Memory B cell (primary cell): ENCODE measurements around the gene ILRUN.
"Not testable (repeated sequence)": the region's sequence is repeated elsewhere in the genome, so short reads cannot be mapped to it uniquely, and the experiment has no call there.

ENCODE experiments used
- ATAC-seq: fragments of 150-1000 bp; cut with Tn5 transposase; 2 replicates; pipeline ENCODE4 v1.10.0; 2021; ENCODE audit warnings: low read depth, mild to moderate bottlenecking, moderate library complexity
- DNase-seq, 2 donors: peaks; one replicate each; pipeline ENCODE4 v3.0.0; 2022; ENCODE audit warnings: low spot score in 2 of 2
- H3K27ac Mint-ChIP-seq: one replicate; pipeline ENCODE4 v1.8.0; 2022; ENCODE audit warnings: mild to moderate bottlenecking, moderate library complexity, mixed read lengths
- H3K27me3 Mint-ChIP-seq: one replicate; pipeline ENCODE4 v1.8.0; 2022; ENCODE audit warnings: mixed read lengths
- H3K36me3 Mint-ChIP-seq: one replicate; pipeline ENCODE4 v1.8.0; 2022; ENCODE audit warnings: mild to moderate bottlenecking, mixed read lengths
- H3K4me1 Mint-ChIP-seq: one replicate; pipeline ENCODE4 v1.8.0; 2022; ENCODE audit warnings: mixed read lengths
- H3K4me3 Mint-ChIP-seq: one replicate; pipeline ENCODE4 v1.8.0; 2022; ENCODE audit warnings: mild to moderate bottlenecking, moderate library complexity, mixed read lengths
- H3K9me3 Mint-ChIP-seq: one replicate; pipeline ENCODE4 v1.8.0; 2022; ENCODE audit warnings: mixed read lengths

ILRUN gene

GRCh38 chr6:34665019-34665418 is 31.5 kb downstream of the ILRUN start:
- Mint-ChIP-seq H3K4me3 (no peak overlapping the region), H3K9me3 (no peaks in the 10 kb centered on the region), H3K36me3 (no peaks in the 10 kb centered on the region), H3K27ac (peak overlapping the region; percentile 87), H3K4me1 (peaks cover 31% of the 10 kb centered on the region), H3K27me3 (no peaks in the 10 kb centered on the region)
- ATAC-seq (no peak), DNase-seq (no peak)

- no peaks in the 10 kb centered on the region for H3K36me3 Mint-ChIP-seq
- ATAC-seq (no peak), DNase-seq (no peak)
- no peak overlapping the region for H3K4me3 Mint-ChIP-seq
- peaks cover 31% of the 10 kb centered on the region for H3K4me1 Mint-ChIP-seq
- H3K9me3 Mint-ChIP-seq, result no peaks in the 10 kb centered on the region
- H3K27me3 Mint-ChIP-seq, result no peaks in the 10 kb centered on the region
- H3K27ac Mint-ChIP-seq, result peak overlapping the region; percentile 87
These were observed 32.2 kb downstream of the ILRUN start for GRCh38 chr6:34664256-34664971.

DNA sequence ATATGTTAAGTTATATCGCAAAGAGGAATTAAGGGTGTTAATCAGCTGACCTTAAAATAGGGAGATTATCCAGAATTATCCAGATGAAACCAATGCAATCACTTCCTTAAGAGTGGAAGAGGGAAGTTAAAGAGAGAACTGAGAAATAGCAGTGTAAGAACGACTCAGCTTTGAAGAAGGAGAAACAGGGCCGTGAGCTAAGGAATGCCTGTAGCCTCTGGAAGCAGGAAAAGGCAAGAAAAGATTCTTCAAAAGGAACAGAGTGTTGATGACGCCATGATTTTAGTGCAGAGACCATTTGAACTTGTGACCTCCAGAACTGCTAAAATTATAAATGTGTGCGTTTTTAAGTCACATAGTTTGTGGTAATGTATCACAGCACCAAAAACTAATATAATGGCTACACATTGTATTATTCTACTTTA is 32.7 kb downstream of the ILRUN start:
- Mint-ChIP-seq H3K27me3 (no peaks in the 10 kb centered on the region), H3K9me3 (no peaks in the 10 kb centered on the region), H3K36me3 (no peaks in the 10 kb centered on the region), H3K27ac (peak overlapping the region; percentile 87), H3K4me1 (peaks cover 34% of the 10 kb centered on the region), H3K4me3 (peak overlapping the region; percentile 42)
- DNase-seq (no peak), ATAC-seq (peak; percentile 39)

DNA sequence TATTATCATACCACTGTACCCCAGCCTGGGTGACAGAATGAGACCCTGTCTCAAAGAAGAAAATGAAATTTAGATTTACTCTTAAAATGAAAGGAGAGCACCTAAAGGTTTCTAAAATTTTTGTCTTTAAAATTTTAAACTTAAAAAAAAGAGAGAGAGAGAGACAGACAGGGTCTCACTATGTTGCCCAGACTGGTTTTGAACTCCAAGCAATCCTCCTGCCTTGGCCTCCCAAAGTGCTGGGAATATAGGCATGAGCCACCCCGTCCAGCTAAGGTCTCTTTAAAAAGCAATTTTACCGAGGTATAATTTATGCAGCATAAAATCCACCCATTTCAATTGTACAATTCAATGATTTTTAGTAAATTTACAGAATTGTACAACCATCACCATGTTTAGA is 33.2 kb downstream of the ILRUN start:
- Mint-ChIP-seq H3K9me3 (no peaks in the 10 kb centered on the region), H3K27ac (peak overlapping the region; percentile 87), H3K4me3 (peak overlapping the region; percentile 42), H3K27me3 (no peaks in the 10 kb centered on the region), H3K4me1 (peaks cover 36% of the 10 kb centered on the region), H3K36me3 (no peaks in the 10 kb centered on the region)
- ATAC-seq (no peak), DNase-seq (no peak)

GRCh38 chr6:34661357-34661756 is 35.2 kb downstream of the ILRUN start:
- ATAC-seq (no peak), DNase-seq (no peak)
- Mint-ChIP-seq H3K4me1 (peaks cover 35% of the 10 kb centered on the region), H3K36me3 (no peaks in the 10 kb centered on the region), H3K4me3 (peak overlapping the region; percentile 56), H3K9me3 (no peaks in the 10 kb centered on the region), H3K27ac (no peak overlapping the region), H3K27me3 (no peaks in the 10 kb centered on the region)

- DNase-seq (no peak), ATAC-seq (no peak)
- H3K27ac Mint-ChIP-seq, result peak overlapping the region; percentile 55
- H3K36me3 Mint-ChIP-seq, result peaks cover 5% of the 10 kb centered on the region
- H3K4me3 Mint-ChIP-seq, result no peak overlapping the region
- H3K27me3 Mint-ChIP-seq, result no peaks in the 10 kb centered on the region
- no peaks in the 10 kb centered on the region for H3K9me3 Mint-ChIP-seq
- peaks cover 34% of the 10 kb centered on the region for H3K4me1 Mint-ChIP-seq
These were observed 37.8 kb downstream of the ILRUN start for GRCh38 chr6:34658605-34659265.

DNA sequence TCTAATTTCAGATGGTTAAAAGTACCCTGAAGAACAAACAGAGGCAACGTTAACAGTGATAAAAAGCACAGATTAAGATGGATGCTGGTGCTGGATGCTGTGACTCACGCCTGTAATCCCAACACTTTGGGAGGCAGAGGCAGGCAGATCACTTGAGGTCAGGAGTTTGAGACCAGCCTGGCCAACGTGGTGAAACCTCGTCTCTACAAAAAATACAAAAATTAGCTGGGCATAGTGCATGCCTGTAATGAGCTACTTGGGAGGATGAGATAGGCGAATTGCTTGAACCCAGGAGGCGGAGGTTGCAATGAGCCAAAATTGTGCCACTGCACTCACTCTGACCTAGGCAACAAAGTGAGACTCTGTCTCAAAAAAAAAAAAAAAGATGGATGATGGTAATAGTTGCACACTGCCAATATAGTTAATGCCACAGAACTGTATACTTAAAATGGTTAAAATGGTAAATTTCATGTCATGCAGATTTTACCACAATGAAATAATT is 38.5 kb downstream of the ILRUN start:
- peak overlapping the region; percentile 14 for H3K4me3 Mint-ChIP-seq
- not testable (repeated sequence) for H3K36me3 Mint-ChIP-seq, H3K27me3 Mint-ChIP-seq, H3K9me3 Mint-ChIP-seq, ATAC-seq, DNase-seq
- H3K4me1 Mint-ChIP-seq, result peaks cover 29% of the 10 kb centered on the region
- H3K27ac Mint-ChIP-seq, result peak overlapping the region; percentile 94

- no peaks in the 10 kb centered on the region for H3K27me3 Mint-ChIP-seq
- peaks cover 28% of the 10 kb centered on the region for H3K4me1 Mint-ChIP-seq
- DNase-seq (no peak), ATAC-seq (no peak)
- H3K9me3 Mint-ChIP-seq, result no peaks in the 10 kb centered on the region
- peaks cover 5% of the 10 kb centered on the region for H3K36me3 Mint-ChIP-seq
- H3K27ac Mint-ChIP-seq, result peak overlapping the region; percentile 94
- H3K4me3 Mint-ChIP-seq, result peak overlapping the region; percentile 84
These were observed 39.1 kb downstream of the ILRUN start for GRCh38 chr6:34657307-34657978.

DNA sequence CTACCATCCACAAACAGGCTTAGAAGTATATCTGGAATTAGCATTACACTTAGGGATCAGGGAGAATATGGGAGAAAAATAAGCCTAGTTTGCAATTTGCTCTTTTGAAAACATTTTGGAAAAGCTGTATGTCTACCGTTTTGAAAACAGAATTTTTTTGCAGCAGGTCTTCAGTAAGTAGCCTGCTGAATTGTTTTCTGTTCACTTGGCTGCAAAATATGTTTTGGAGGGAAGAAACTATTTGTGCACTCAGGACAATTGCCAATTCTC is 39.6 kb downstream of the ILRUN start:
- Mint-ChIP-seq H3K36me3 (peaks cover 5% of the 10 kb centered on the region), H3K27ac (peak overlapping the region; percentile 94), H3K4me3 (peak overlapping the region; percentile 84), H3K27me3 (no peaks in the 10 kb centered on the region), H3K9me3 (no peaks in the 10 kb centered on the region), H3K4me1 (peaks cover 28% of the 10 kb centered on the region)
- no peak for ATAC-seq
- DNase-seq, result no peak

DNA sequence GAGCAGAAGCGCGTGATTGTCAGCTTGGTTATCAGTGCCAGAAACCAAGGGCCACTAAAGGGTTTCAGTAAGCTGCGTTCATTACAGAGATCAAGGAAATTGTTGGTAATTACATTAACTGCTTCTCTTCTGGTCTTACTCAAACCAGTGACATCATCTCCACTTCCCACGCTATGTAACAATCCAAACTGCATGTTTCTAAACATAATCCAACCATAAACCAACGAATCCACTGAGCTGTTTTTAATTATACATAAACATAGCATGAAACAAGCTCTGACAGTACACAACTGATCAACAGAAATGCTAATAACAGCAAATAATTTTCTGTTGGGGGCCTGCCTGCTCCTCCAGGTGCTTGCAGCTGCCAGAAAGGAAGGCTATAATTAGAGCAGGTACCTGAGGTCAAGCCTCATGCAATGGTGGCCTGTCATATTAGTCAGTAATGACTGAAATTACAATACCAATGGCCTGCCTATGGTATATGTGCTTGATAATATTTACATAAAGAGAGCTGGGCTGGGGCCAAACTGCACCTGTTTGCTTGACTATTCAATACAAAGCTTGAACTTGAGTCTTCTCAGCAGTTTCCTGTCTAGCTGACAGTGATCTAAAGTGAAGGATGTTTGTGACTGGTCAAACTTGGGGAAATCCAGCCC is 40.1 kb downstream of the ILRUN start:
- Mint-ChIP-seq H3K36me3 (peaks cover 5% of the 10 kb centered on the region), H3K27ac (peak overlapping the region; percentile 94), H3K4me3 (peak overlapping the region; percentile 84), H3K4me1 (peaks cover 28% of the 10 kb centered on the region), H3K9me3 (no peaks in the 10 kb centered on the region), H3K27me3 (no peaks in the 10 kb centered on the region)
- ATAC-seq (peak; percentile 86), DNase-seq (peak in 1 of 2 donors; percentile 29)

DNA sequence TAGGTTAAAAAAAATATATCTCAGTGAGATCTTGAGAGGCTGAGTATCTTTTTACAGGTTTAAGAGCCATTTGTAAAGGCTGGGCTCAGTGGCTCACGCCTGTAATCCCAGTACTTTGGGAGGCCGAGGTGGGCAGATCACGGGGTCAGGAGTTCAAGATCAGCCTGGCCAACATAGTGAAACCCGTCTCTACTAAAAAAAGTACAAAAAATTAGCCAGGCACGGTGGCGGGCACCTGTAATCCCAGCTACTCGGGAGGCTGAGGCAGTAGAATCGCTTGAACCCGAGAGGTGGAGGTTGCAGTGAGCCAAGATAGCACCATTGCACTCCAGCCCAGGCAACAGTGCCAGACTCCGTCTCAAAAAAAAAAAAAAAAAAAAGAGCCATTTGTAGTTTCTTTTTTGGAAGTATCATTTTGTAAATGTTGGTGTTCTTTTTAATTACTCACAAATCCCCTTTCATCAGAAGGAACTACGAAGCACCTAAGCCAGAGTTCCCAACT is 40.6 kb downstream of the ILRUN start:
- not testable (repeated sequence) for H3K27me3 Mint-ChIP-seq, ATAC-seq, DNase-seq, H3K36me3 Mint-ChIP-seq, H3K9me3 Mint-ChIP-seq
- Mint-ChIP-seq H3K4me3 (peak overlapping the region; percentile 84), H3K4me1 (peaks cover 30% of the 10 kb centered on the region), H3K27ac (peak overlapping the region; percentile 94)

- peaks cover 6% of the 10 kb centered on the region for H3K36me3 Mint-ChIP-seq
- ATAC-seq, result no peak
- no peak for DNase-seq
- no peak overlapping the region for H3K4me3 Mint-ChIP-seq
- H3K27me3 Mint-ChIP-seq, result no peaks in the 10 kb centered on the region
- peak overlapping the region; percentile 38 for H3K27ac Mint-ChIP-seq
- peaks cover 31% of the 10 kb centered on the region for H3K4me1 Mint-ChIP-seq
- no peaks in the 10 kb centered on the region for H3K9me3 Mint-ChIP-seq
These were observed 42.4 kb downstream of the ILRUN start for GRCh38 chr6:34654061-34654710.

- peaks cover 23% of the 10 kb centered on the region for H3K4me1 Mint-ChIP-seq
- H3K36me3 Mint-ChIP-seq, result peaks cover 12% of the 10 kb centered on the region
- DNase-seq (no peak), ATAC-seq (no peak)
- H3K9me3 Mint-ChIP-seq, result no peaks in the 10 kb centered on the region
- H3K27me3 Mint-ChIP-seq, result no peaks in the 10 kb centered on the region
- no peak overlapping the region for H3K27ac Mint-ChIP-seq
- no peak overlapping the region for H3K4me3 Mint-ChIP-seq
These were observed 44.3 kb downstream of the ILRUN start for GRCh38 chr6:34652263-34652662.
